NCI-H1694 treated with DMSO at 0.1 percent for 48 hours (cell line): ENCODE data around the gene KRT84.
A peak's percentile ranks its signal among the peaks of the same experiment; 100 is the strongest.

Experiments
- DNase-seq: peaks from one replicate; lab custom pipeline; 2025; lab: John Stamatoyannopoulos, UW

The KRT84 gene

DNA sequence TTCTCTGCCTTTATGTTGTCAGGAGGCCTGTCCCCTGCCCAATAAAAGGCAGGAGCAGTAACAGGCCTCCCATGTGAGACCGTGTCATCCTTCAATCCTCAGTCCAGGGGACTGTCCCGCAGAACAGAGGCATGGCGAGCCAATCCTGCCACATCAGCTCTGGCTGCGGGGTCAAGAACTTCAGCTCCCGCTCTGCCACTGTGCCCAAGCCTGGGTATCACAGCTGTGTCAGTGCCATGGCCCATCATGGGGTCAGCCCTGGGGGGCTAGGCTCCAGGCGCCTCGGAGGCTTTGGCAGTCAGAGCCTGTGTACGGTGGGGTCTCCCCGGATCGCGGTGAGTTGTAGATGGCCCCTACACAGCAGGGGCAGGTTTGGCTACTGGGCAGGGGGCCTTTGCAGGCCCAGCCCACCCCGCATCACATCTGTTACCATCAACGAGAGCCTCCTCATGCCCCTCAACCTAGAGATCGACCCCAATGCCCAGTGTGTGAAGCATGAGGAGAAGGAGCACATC is 44.3 kb downstream of the KRT84 start:
- no peak for DNase-seq

DNA sequence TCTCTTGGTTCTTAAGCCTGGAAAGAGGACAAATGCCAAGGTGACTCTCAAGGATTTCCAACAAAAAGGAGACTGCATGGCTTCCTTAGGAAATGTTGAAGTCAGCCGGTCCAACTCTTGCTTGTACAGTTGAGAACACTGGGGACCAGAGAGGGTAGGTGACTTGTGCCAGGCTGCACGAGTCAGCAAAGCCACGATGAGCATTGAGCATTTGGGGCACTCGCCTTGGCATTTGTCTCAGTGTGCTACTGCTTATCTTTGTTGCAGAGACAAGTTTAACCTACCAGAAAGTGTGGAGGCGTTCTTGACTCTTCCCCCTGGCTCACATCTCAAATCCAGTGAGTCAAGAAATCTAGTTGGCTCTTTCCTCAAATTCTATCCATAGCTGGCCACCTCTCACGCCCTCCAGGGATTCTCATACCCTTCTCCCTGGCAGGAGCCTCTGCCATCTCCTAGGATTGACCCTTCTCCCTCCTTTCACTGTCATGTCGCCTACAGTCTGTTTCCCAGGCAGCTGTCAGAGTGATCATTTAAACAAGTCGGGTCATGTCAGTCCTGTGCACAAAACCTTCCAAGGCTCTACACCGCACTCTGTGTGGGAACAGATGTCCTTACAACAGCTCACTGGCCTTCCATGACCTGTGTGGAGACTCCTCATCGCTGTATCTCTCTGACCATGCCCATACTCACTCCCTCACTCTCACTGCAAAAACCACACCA is 47.1 kb downstream of the KRT84 start:
- peak; percentile 37 for DNase-seq

GRCh38 chr12:52337054-52337453 is 48.4 kb downstream of the KRT84 start:
- no peak for DNase-seq

DNA sequence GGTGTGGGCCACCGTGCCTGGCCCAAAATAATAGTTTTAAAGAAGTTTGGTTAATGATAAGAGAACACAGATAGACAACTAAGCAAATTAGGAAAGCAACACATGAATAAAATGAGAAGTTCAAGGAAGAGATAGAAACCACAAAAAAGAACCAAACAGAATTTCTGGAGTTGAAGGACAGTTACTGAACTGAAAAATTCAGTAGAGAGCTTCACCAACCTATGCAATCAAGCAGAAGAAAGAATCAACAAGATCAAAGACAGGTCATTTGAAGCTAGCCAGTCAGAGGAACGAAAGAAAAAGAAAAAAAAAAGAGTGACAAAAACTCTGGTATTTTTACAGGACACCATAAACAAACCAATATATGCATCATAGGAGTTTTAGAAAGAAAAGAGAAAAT is 48.8 kb downstream of the KRT84 start:
- no peak for DNase-seq

DNA sequence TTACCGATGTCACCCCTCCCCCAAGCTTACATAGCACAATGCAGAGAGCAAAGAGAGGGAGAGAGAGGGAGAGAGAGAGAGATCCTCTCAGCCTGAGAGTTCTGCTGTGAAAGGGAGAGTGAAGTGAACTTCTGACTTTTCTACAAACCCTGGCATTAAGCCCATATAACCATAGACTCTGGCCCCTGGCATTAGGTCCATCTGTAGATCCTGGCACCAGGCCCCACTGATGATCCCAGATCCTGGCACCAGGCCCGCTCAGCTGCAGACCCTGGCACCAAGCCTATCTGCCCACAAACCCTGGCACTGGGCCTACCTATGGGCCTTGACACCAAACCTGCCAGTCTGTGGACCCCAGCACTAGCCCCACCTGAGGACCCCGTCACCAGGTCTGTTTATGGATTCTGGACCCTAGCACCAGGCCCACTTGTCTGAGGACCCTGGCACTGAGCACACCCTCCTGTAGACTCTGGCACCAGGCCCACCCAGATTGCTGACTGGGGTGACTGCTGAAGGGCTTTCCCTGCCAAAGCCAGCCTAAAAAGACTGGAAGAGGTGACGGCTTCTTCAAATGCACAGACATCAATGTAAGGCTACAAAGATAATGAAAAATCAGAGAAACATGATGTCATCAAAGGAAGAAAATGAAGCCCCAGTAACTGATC is 49.7 kb downstream of the KRT84 start:
- DNase-seq: peak; percentile 79

- no peak for DNase-seq
Observed at GRCh38 chr12:52334185-52334584, 51.3 kb downstream of the KRT84 start.

GRCh38 chr12:52333321-52333720 is 52.1 kb downstream of the KRT84 start:
- DNase-seq: no peak

GRCh38 chr12:52332381-52332780 is 53.1 kb downstream of the KRT84 start:
- no peak for DNase-seq

DNA sequence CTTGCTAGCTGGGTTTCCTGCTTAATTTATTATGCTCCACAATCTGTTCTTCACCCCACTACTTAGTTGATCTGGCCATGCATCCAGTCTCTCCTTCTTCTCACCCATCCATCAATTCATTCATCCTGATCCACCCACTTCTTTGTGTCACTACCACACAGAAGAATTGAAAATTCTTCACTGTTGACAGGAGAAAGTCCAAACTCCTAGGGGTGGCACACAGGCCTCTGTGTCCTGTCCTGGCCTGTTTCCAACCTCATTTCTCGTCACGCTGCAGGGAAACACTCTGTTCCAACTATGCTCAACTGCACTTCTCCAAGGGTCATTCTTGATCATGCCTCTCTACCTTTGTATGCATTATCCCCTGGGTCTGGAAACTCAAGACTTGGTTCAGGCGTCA is 53.6 kb downstream of the KRT84 start:
- no peak for DNase-seq

- no peak for DNase-seq
Observed at GRCh38 chr12:52331039-52331438, 54.4 kb downstream of the KRT84 start.

DNA sequence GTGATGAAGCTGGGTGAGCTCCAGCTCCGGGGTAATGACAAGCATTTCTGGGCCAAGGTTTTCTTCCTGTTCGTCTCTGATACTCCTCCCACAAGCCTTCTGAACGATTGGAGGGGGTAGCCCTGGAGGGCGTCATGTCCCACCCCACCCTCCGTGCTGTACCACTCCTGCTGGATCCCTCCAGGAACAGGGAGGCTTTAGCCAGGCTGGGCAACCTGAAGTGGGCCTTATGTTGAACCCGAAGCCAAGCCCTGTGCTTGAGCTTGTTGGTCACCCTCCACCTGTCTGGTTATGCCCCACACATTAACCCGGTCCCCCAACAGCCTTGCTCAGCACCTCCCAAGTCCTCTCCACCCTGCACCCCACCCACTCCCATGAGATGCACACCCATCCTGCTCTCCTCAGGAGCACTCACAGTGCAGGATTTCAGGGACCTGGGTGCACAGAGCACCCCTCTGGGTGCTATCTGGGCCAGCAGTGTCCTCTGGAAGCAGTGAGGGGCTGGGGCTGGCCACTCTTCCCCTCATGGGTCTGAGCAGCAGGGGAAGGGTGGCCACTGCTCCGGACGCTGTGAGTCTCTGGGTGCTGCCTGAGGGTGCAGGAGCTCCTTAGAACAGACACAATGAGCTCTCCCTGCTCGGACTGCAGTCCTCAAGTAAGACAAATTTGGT is 57.5 kb downstream of the KRT84 start:
- no peak for DNase-seq
